ENCODE data around the gene DLG1.

Gene DLG1

GRCh38 chr3:197325773-197326172, 27.4 kb upstream of the DLG1 start:
- no peak for DNase-seq (ENCODE audit: low read depth in 2 of 2)

GRCh38 chr3:197322149-197322548, 23.7 kb upstream of the DLG1 start:
- TF ChIP-seq CTCF (IDR thresholded peaks at IDR 0.05; ENCODE audit: low read depth, low read length), result no peak
- DNase-seq (ENCODE audit: low read depth in 2 of 2), result no peak

More at GRCh38 chr3:197325773-197326172, 27.4 kb upstream of the DLG1 start:
- TF ChIP-seq CTCF (IDR thresholded peaks at IDR 0.05; ENCODE audit: low read depth, low read length), result no peak
- H3K4me3 ChIP-seq (replicated peaks in 1 of 2; ENCODE audit: low read depth in 2 of 2, low read length in 2 of 2), result no peak overlapping the region

GRCh38 chr3:197320582-197320981, 22.2 kb upstream of the DLG1 start:
- TF ChIP-seq CTCF (IDR thresholded peaks at IDR 0.05; ENCODE audit: low read depth, low read length), result no peak

More at GRCh38 chr3:197322149-197322548, 23.7 kb upstream of the DLG1 start:
- H3K4me3 ChIP-seq (replicated peaks in 1 of 2; ENCODE audit: low read depth in 2 of 2, low read length in 2 of 2), result no peak overlapping the region

GRCh38 chr3:197317250-197317963, 19.0 kb upstream of the DLG1 start:
- DNase-seq (ENCODE audit: low read depth in 2 of 2), result peak; percentile 92
- no peak overlapping the region for H3K4me3 ChIP-seq (replicated peaks in 1 of 2; ENCODE audit: low read depth in 2 of 2, low read length in 2 of 2)
- TF ChIP-seq CTCF (IDR thresholded peaks at IDR 0.05; ENCODE audit: low read depth, low read length), result no peak

More at GRCh38 chr3:197320582-197320981, 22.2 kb upstream of the DLG1 start:
- DNase-seq (ENCODE audit: low read depth in 2 of 2), result no peak
- no peak overlapping the region for H3K4me3 ChIP-seq (replicated peaks in 1 of 2; ENCODE audit: low read depth in 2 of 2, low read length in 2 of 2)

GRCh38 chr3:197312431-197312830, 14.0 kb upstream of the DLG1 start:
- TF ChIP-seq CTCF (IDR thresholded peaks at IDR 0.05; ENCODE audit: low read depth, low read length), result no peak
- no peak for DNase-seq (ENCODE audit: low read depth in 2 of 2)
- H3K4me3 ChIP-seq (replicated peaks in 1 of 2; ENCODE audit: low read depth in 2 of 2, low read length in 2 of 2), result no peak overlapping the region

GRCh38 chr3:197311591-197311990, 13.2 kb upstream of the DLG1 start:
- no peak for TF ChIP-seq CTCF (IDR thresholded peaks at IDR 0.05; ENCODE audit: low read depth, low read length)
- H3K4me3 ChIP-seq (replicated peaks in 1 of 2; ENCODE audit: low read depth in 2 of 2, low read length in 2 of 2), result no peak overlapping the region
- no peak for DNase-seq (ENCODE audit: low read depth in 2 of 2)
